ENCODE measurements around the gene EDN3.

- TF ChIP-seq CTCF (IDR thresholded peaks at IDR 0.05; ENCODE audit: poor library complexity, severe bottlenecking) (no peak), SMC3 (conservative IDR thresholded peaks at IDR 0.05; ENCODE audit: poor library complexity) (no peak), REST (IDR thresholded peaks at IDR 0.05; ENCODE audit: borderline replicate concordance) (no peak), EZH2 (IDR thresholded peaks at IDR 0.05; ENCODE audit: borderline replicate concordance, insufficient read depth, low read length, poor library complexity, severe bottlenecking) (no peak), EP300 (conservative IDR thresholded peaks at IDR 0.05; ENCODE audit: poor library complexity, severe bottlenecking) (no peak), RAD21 (conservative IDR thresholded peaks at IDR 0.05) (no peak), POLR2AphosphoS5 (IDR thresholded peaks at IDR 0.05) (no peak), MXI1 (conservative IDR thresholded peaks at IDR 0.05; ENCODE audit: poor library complexity, severe bottlenecking) (no peak), TAF1 (IDR thresholded peaks at IDR 0.05; ENCODE audit: low read depth) (no peak)
Observed at GRCh38 chr20:59323731-59324130, 23.3 kb downstream of the EDN3 start.
